Liver (tissue), 9 donors: ENCODE measurements around the gene NCK1. TPM values are rescaled to one million over a fixed set of nuclear protein-coding genes. Genes with fewer than 3 reads are reported as not detected.
"Not testable (repeated sequence)": the region's sequence is repeated elsewhere in the genome, so short reads cannot be mapped to it uniquely, and the experiment has no call there.

Experiments used
- DNase-seq: peaks from one replicate; pipeline ENCODE4 v3.0.0-alpha.2; 2017; ENCODE audit warnings: low spot score
- H3K27ac ChIP-seq, 2 donors: one replicate each; pipeline ENCODE4 v1.7.0; 2013; ENCODE audit warnings: inconsistent platforms in 2 of 2, low read length in 2 of 2, control low read depth in 1 of 2, low read depth in 1 of 2, mild to moderate bottlenecking in 1 of 2
- H3K27me3 ChIP-seq, 4 donors: one replicate each; pipeline versions ENCODE4 v1.6.1 to v1.7.0; 2013; ENCODE audit warnings: low read length in 3 of 4, inconsistent platforms in 1 of 4, mild to moderate bottlenecking in 1 of 4, moderate library complexity in 1 of 4; ENCODE audit not compliant: control insufficient read depth in 4 of 4, insufficient read depth in 4 of 4
- H3K36me3 ChIP-seq, 4 donors: one replicate each; pipeline versions ENCODE4 v1.6.1 to v1.7.0; 2013; ENCODE audit warnings: low read length in 3 of 4, mild to moderate bottlenecking in 3 of 4, low read depth in 1 of 4, moderate library complexity in 1 of 4; ENCODE audit not compliant: control insufficient read depth in 4 of 4, insufficient read depth in 3 of 4
- H3K4me1 ChIP-seq, 4 donors: one replicate each; pipeline versions ENCODE4 v1.6.1 to v1.7.0; 2013; ENCODE audit warnings: low read length in 3 of 4, mild to moderate bottlenecking in 3 of 4, moderate library complexity in 1 of 4; ENCODE audit not compliant: control insufficient read depth in 4 of 4, insufficient read depth in 4 of 4
- H3K4me3 ChIP-seq, 3 donors: one replicate each; pipeline versions ENCODE4 v1.6.1 to v1.7.0; 2013; ENCODE audit warnings: low read length in 3 of 3, control low read depth in 1 of 3, low read depth in 1 of 3, mild to moderate bottlenecking in 1 of 3
- H3K9ac ChIP-seq, 2 donors: one replicate each; pipeline ENCODE4 v1.7.0; 2013; ENCODE audit warnings: low read length in 2 of 2, mild to moderate bottlenecking in 2 of 2, moderate library complexity in 2 of 2, control low read depth in 1 of 2, low read depth in 1 of 2
- H3K9me3 ChIP-seq, 4 donors: one replicate each; pipeline versions ENCODE4 v1.6.1 to v1.7.0; 2013; ENCODE audit warnings: low read length in 3 of 4; ENCODE audit not compliant: control insufficient read depth in 4 of 4
- ATF3 ChIP-seq: IDR thresholded peaks from 2 replicates; pipeline ENCODE4 v1.6.1; 2016; ENCODE audit warnings: antibody characterized with exemption
- CTCF ChIP-seq: fragments of 150-350 bp; IDR thresholded peaks from 2 replicates; pipeline ENCODE4 v1.5.1; 2017; ENCODE audit warnings: improper control_type of control experiment, low read depth, low read length; ENCODE audit not compliant: missing input control
- EGR1 ChIP-seq, 2 donors: IDR thresholded peaks; 2 replicates each; pipeline ENCODE4 v1.6.1; 2016 to 2018; ENCODE audit warnings: antibody characterized with exemption in 2 of 2, low read depth in 2 of 2
- FOXA1 ChIP-seq: IDR thresholded peaks from 2 replicates; pipeline ENCODE4 v1.6.1; 2016; ENCODE audit warnings: antibody characterized with exemption
- FOXA2 ChIP-seq: IDR thresholded peaks from 2 replicates; pipeline ENCODE4 v1.6.1; 2016; ENCODE audit warnings: antibody characterized with exemption
- GABPA ChIP-seq, 2 donors: IDR thresholded peaks in 1 of 2; conservative IDR thresholded peaks in 1 of 2; 2 replicates each; pipeline ENCODE4 v1.6.1; 2016; ENCODE audit warnings: antibody characterized with exemption in 2 of 2, mild to moderate bottlenecking in 1 of 2, moderate library complexity in 1 of 2
- HNF4A ChIP-seq, 2 donors: conservative IDR thresholded peaks; 2 replicates each; pipeline ENCODE4 v1.6.1; 2016; ENCODE audit warnings: antibody characterized with exemption in 2 of 2, mild to moderate bottlenecking in 2 of 2
- HNF4G ChIP-seq: IDR thresholded peaks from 2 replicates; pipeline ENCODE4 v1.6.1; 2016; ENCODE audit warnings: antibody characterized with exemption
- JUND ChIP-seq, 2 donors: IDR thresholded peaks; 2 replicates each; pipeline ENCODE4 v1.6.1; 2016; ENCODE audit warnings: antibody characterized with exemption in 2 of 2
- MAX ChIP-seq: IDR thresholded peaks from 2 replicates; pipeline ENCODE4 v1.6.1; 2016; ENCODE audit warnings: antibody characterized with exemption
- NR2F2 ChIP-seq: IDR thresholded peaks from 2 replicates; pipeline ENCODE4 v1.6.1; 2016; ENCODE audit warnings: antibody characterized with exemption
- RAD21 ChIP-seq, 2 donors: IDR thresholded peaks; 2 replicates each; pipeline ENCODE4 v1.6.1; 2016; ENCODE audit warnings: antibody characterized with exemption in 2 of 2, mild to moderate bottlenecking in 2 of 2
- REST ChIP-seq: IDR thresholded peaks from 2 replicates; pipeline ENCODE4 v1.6.1; 2016; ENCODE audit warnings: antibody characterized with exemption, mild to moderate bottlenecking
- RXRA ChIP-seq, 2 donors: IDR thresholded peaks; 2 replicates each; pipeline ENCODE4 v1.6.1; 2017 to 2018; ENCODE audit warnings: antibody characterized with exemption in 2 of 2, mild to moderate bottlenecking in 1 of 2
- SP1 ChIP-seq: IDR thresholded peaks from 2 replicates; pipeline ENCODE4 v1.6.1; 2018; ENCODE audit warnings: antibody characterized with exemption, mild to moderate bottlenecking
- TAF1 ChIP-seq: conservative IDR thresholded peaks from 2 replicates; pipeline ENCODE4 v1.6.1; 2016; ENCODE audit warnings: antibody characterized with exemption, mild to moderate bottlenecking
- WGBS: extraction: QIAGEN DNeasy Blood & Tissue Kit; methylation state at CpG from one replicate; pipeline ENCODE4 v1.1.7; 2013; 5-methylcytosine and 5-hydroxymethylcytosine counted together
- polyA plus RNA-seq, 2 donors: library from polyadenylated mRNA; stranded (reverse) in 1 of 2; unstranded in 1 of 2; fragments of 200-250 nt in 1 of 2; fragments of >200 nt in 1 of 2; fragmentation: Nextera tagmentation in 1 of 2; extraction: Ambion mirVana in 1 of 2; gene quantifications; one replicate each; pipeline versions ENCODE4 v1.2.1 to v1.2.3, GENCODE V29; 2013 to 2015
- total RNA-seq, 2 donors: library from RNA; depleted of rRNA; stranded (reverse); fragments of >200 nt; gene quantifications; one replicate each; pipeline ENCODE4 v1.2.3, GENCODE V29; 2014
- donor health status: healthy.
- donor health status: healthy.
- donor health status: healthy.
- donor health status: healthy.
- donor health status: healthy.

The NCK1 gene
- total and polyA plus RNA-seq, 4 donors: 13.7 to 35.8 (median 19.4) TPM

GRCh38 chr3:136893848-136894443, 31.9 kb downstream of the NCK1 start:
- no peak for TF ChIP-seq SP1
- no peak for TF ChIP-seq REST
- no peak for TF ChIP-seq CTCF
- TF ChIP-seq GABPA (IDR thresholded peaks at IDR 0.05 in 1 of 2, conservative IDR thresholded peaks at IDR 0.05 in 1 of 2): no peak
- TF ChIP-seq NR2F2: no peak
- TF ChIP-seq ATF3: no peak
- TF ChIP-seq FOXA2: no peak
- TF ChIP-seq HNF4A (conservative IDR thresholded peaks at IDR 0.05): no peak
- Histone ChIP-seq H3K27me3 (no peaks in the 10 kb centered on the region), H3K27ac (no peak overlapping the region), H3K9me3 (peaks cover 0 to 8% (median 2%) of the 10 kb centered on the region in 4 donors), H3K4me3 (no peak overlapping the region), H3K36me3 (peaks cover 0 to 2% (median 0%) of the 10 kb centered on the region in 4 donors), H3K4me1 (peaks cover 0 to 6% (median 0%) of the 10 kb centered on the region in 4 donors), H3K9ac (no peak overlapping the region)
- no peak for DNase-seq
- 71% methylated on average over 5 of the region's 5 CpGs for WGBS

- not testable (repeated sequence) for H3K4me3 ChIP-seq, DNase-seq, H3K9me3 ChIP-seq, H3K27me3 ChIP-seq, H3K4me1 ChIP-seq, H3K9ac ChIP-seq, H3K36me3 ChIP-seq, H3K27ac ChIP-seq
- 90% methylated on average over 1 of the region's 1 CpG for WGBS
Observed at GRCh38 chr3:136897171-136897570, 35.2 kb downstream of the NCK1 start.

GRCh38 chr3:136898549-136898948, 36.5 kb downstream of the NCK1 start:
- H3K9ac ChIP-seq: no peak overlapping the region
- H3K27me3 ChIP-seq: no peaks in the 10 kb centered on the region
- H3K4me1 ChIP-seq: peaks cover 0 to 8% (median under 1%) of the 10 kb centered on the region in 4 donors
- no peaks in the 10 kb centered on the region for H3K9me3 ChIP-seq
- H3K36me3 ChIP-seq: no peaks in the 10 kb centered on the region
- DNase-seq: no peak
- TF ChIP-seq MAX (no peak), NR2F2 (no peak), CTCF (no peak), HNF4A (conservative IDR thresholded peaks at IDR 0.05) (no peak), FOXA1 (no peak), TAF1 (no peak), FOXA2 (no peak), SP1 (no peak), HNF4G (no peak), JUND (IDR thresholded peaks at IDR 0.05) (no peak), GABPA (IDR thresholded peaks at IDR 0.05 in 1 of 2, conservative IDR thresholded peaks at IDR 0.05 in 1 of 2) (no peak), EGR1 (IDR thresholded peaks at IDR 0.05; ENCODE audit: low read depth in 2 of 2) (no peak), ATF3 (no peak), RAD21 (IDR thresholded peaks at IDR 0.05) (no peak), RXRA (IDR thresholded peaks at IDR 0.05) (no peak)
- 73% methylated on average over 4 of the region's 4 CpGs for WGBS
- no peak overlapping the region for H3K27ac ChIP-seq
- H3K4me3 ChIP-seq: no peak overlapping the region
